Fibroblast of lung (primary cell): Measurements from ENCODE around the gene CXCL12.

Experiments used
- CTCF ChIP-seq, 2 donors: IDR thresholded peaks in 1 of 2; conservative IDR thresholded peaks in 1 of 2; 1 replicate in 1 of 2; 2 replicates in 1 of 2; pipeline ENCODE4 v1.5.1; 2011 to 2012; ENCODE audit warnings: low read length in 2 of 2, control low read depth in 1 of 2, inconsistent platforms in 1 of 2, low read depth in 1 of 2, mild to moderate bottlenecking in 1 of 2
- EZH2 ChIP-seq: IDR thresholded peaks from 2 replicates; pipeline ENCODE4 v1.5.1; 2012; ENCODE audit warnings: low read length, control low read depth, mild to moderate bottlenecking; ENCODE audit errors: missing control alignments

- TF ChIP-seq CTCF (conservative IDR thresholded peaks at IDR 0.05 in 1 of 2, IDR thresholded peaks at IDR 0.05 in 1 of 2; ENCODE audit: low read depth in 1 of 2, low read length in 2 of 2) (no peak), EZH2 (no peak)
These were observed 7.5 kb upstream of the CXCL12 start for GRCh38 chr10:44392420-44392819.
